Panc1 (cell line): ENCODE results near the gene PKD1L1. TPM values are rescaled to one million over a fixed set of nuclear protein-coding genes. Genes with fewer than 3 reads are reported as not detected.
"Not testable (repeated sequence)": the region's sequence is repeated elsewhere in the genome, so short reads cannot be mapped to it uniquely, and the experiment has no call there.

Source experiments
- ATAC-seq: fragments of 200-7000 bp; cut with Tn5 transposase; 2 replicates; pipeline ENCODE4 v1.9.1; 2020; ENCODE audit warnings: mild to moderate bottlenecking, moderate library complexity
- BruUV-seq: library from RNA; stranded (reverse); fragments of 400-500 nt; replicated peaks from 2 replicates; lab custom pipeline; 2021; lab: Mats Ljungman, UMichigan
- CTCF ChIA-PET: fragments of 300-600 bp; sonication (Branson Sonifier 250); formaldehyde crosslinking; loops from one replicate; lab custom pipeline; 2022; ENCODE audit warnings: antibody characterized with exemption; lab: Charles Lee
- POLR2A ChIA-PET: fragments of 300-600 bp; sonication (Branson Sonifier 250); formaldehyde crosslinking; loops from one replicate; lab custom pipeline; 2022; ENCODE audit warnings: antibody characterized with exemption; lab: Charles Lee
- DNase-seq: peaks from one replicate; pipeline ENCODE4 v3.0.0-alpha.2; 2010; ENCODE audit warnings: low read depth, low spot score
- H3K27ac ChIP-seq: 2 replicates; pipeline ENCODE4 v1.5.1; 2011; ENCODE audit warnings: mild to moderate bottlenecking, low read length, inconsistent platforms
- H3K27me3 ChIP-seq: fragments of 200-500 bp; sonication (Bioruptor generic); 2 replicates; pipeline ENCODE4 v1.6.0; 2014; ENCODE audit warnings: low read length, inconsistent platforms; ENCODE audit not compliant: control insufficient read depth, insufficient read depth
- H3K36me3 ChIP-seq: fragments of 200-500 bp; sonication (Bioruptor generic); 2 replicates; pipeline ENCODE4 v1.5.1; 2014; ENCODE audit warnings: inconsistent platforms, mild to moderate bottlenecking, low read length, moderate library complexity; ENCODE audit not compliant: control insufficient read depth, insufficient read depth
- H3K4me1 ChIP-seq: 2 replicates; pipeline ENCODE4 v1.5.1; 2011; ENCODE audit warnings: inconsistent platforms, mild to moderate bottlenecking, low read length, moderate library complexity; ENCODE audit not compliant: control insufficient read depth, insufficient read depth
- H3K4me3 ChIP-seq, 2 experiments: 2 replicates each; pipeline ENCODE4 v1.5.1; 2011 to 2012; ENCODE audit warnings: low read depth in 2 of 2, low read length in 2 of 2, mild to moderate bottlenecking in 2 of 2, inconsistent platforms in 1 of 2, moderate library complexity in 1 of 2
- H3K9me3 ChIP-seq: fragments of 200-500 bp; sonication (Bioruptor generic); 2 replicates; pipeline ENCODE4 v1.5.1; 2014; ENCODE audit warnings: low read depth, mild to moderate bottlenecking, inconsistent platforms, low read length, moderate library complexity; ENCODE audit not compliant: control insufficient read depth, insufficient read depth
- POLR2AphosphoS5 ChIP-seq: IDR thresholded peaks from 2 replicates; pipeline ENCODE4 v1.6.1; 2012; ENCODE audit warnings: mild to moderate bottlenecking, low read depth, low read length, moderate library complexity
- REST ChIP-seq, 2 experiments: IDR thresholded peaks; 2 replicates each; pipeline ENCODE4 v1.6.1; 2011 to 2012; ENCODE audit warnings: low read depth in 2 of 2, control low read depth in 1 of 2, low read length in 1 of 2, mild to moderate bottlenecking in 1 of 2, moderate library complexity in 1 of 2; ENCODE audit not compliant: insufficient read depth in 1 of 2
- SIN3A ChIP-seq: IDR thresholded peaks from 2 replicates; pipeline ENCODE4 v1.6.1; 2012; ENCODE audit warnings: low read depth, mild to moderate bottlenecking, low read length, moderate library complexity, borderline replicate concordance; ENCODE audit not compliant: insufficient read depth
- TCF7L2 ChIP-seq: IDR thresholded peaks from 2 replicates; pipeline ENCODE4 v1.6.1; 2011; ENCODE audit warnings: mild to moderate bottlenecking, low read depth, low read length, inconsistent platforms
- in situ Hi-C: cut with HindIII; loops from 2 replicates; pipeline ENCODE4 v1.10.0; 2016; ENCODE audit warnings: low sequenced_read_pairs, low pct_unique_long_range_greater_than_20kb
- intact Hi-C: fragments of 100-400 bp; cut with micrococcal nuclease; formaldehyde crosslinking; loops from one replicate; pipeline ENCODE4 v1.10.0; 2022; ENCODE audit not compliant: unreplicated experiment
- total RNA-seq: library from RNA; stranded (reverse); gene quantifications from one replicate; pipeline ENCODE4 v1.2.1, GENCODE V29; 2021; ENCODE audit not compliant: unreplicated experiment
- TF ChIP-seq, protein P1 (sequence below): fragments of 450-650 bp; IDR thresholded peaks from 2 replicates; pipeline ENCODE4 v1.5.1; 2017; ENCODE audit warnings: mild to moderate bottlenecking

Gene PKD1L1
- total RNA-seq, 1 experiment from 2014 or later = 2.2 TPM

GRCh38 chr7:47931005-47932004, 17.0 kb downstream of the PKD1L1 start:
- H3K4me3 ChIP-seq = no peak overlapping the region
- TF ChIP-seq SIN3A = no peak
- TF ChIP-seq POLR2AphosphoS5 = no peak
- TF ChIP-seq, protein P1, sequence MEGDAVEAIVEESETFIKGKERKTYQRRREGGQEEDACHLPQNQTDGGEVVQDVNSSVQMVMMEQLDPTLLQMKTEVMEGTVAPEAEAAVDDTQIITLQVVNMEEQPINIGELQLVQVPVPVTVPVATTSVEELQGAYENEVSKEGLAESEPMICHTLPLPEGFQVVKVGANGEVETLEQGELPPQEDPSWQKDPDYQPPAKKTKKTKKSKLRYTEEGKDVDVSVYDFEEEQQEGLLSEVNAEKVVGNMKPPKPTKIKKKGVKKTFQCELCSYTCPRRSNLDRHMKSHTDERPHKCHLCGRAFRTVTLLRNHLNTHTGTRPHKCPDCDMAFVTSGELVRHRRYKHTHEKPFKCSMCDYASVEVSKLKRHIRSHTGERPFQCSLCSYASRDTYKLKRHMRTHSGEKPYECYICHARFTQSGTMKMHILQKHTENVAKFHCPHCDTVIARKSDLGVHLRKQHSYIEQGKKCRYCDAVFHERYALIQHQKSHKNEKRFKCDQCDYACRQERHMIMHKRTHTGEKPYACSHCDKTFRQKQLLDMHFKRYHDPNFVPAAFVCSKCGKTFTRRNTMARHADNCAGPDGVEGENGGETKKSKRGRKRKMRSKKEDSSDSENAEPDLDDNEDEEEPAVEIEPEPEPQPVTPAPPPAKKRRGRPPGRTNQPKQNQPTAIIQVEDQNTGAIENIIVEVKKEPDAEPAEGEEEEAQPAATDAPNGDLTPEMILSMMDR = no peak
- TF ChIP-seq REST (IDR thresholded peaks at IDR 0.05; ENCODE audit: insufficient read depth in 1 of 2, low read depth in 2 of 2, low read length in 1 of 2) = no peak
- TF ChIP-seq TCF7L2 = no peak
- no peaks in the 10 kb centered on the region for H3K9me3 ChIP-seq
- ATAC-seq (peak; percentile 22; the same call in 1 of the 2 replicates), DNase-seq (no peak)
- peaks cover 7% of the 10 kb centered on the region for H3K4me1 ChIP-seq
- intact Hi-C loops = no loop called here
- in situ Hi-C loops = no loop called here
- ChIA-PET CTCF (no interaction called here), POLR2A (no interaction called here)
- no peaks in the 10 kb centered on the region for H3K27me3 ChIP-seq
- BruUV-seq = no TSS peak
- peak overlapping the region; percentile 48; the same call in 1 of the 2 replicates for H3K27ac ChIP-seq
- H3K36me3 ChIP-seq = no peaks in the 10 kb centered on the region

- Histone ChIP-seq H3K9me3 (no peaks in the 10 kb centered on the region), H3K4me1 (no peaks in the 10 kb centered on the region), H3K36me3 (no peaks in the 10 kb centered on the region), H3K27me3 (no peaks in the 10 kb centered on the region), H3K27ac (no peak overlapping the region), H3K4me3 (no peak overlapping the region)
- TF ChIP-seq, protein P1 = no peak
- TF ChIP-seq POLR2AphosphoS5 (no peak), TCF7L2 (no peak), SIN3A (no peak), REST (IDR thresholded peaks at IDR 0.05; ENCODE audit: insufficient read depth in 1 of 2, low read depth in 2 of 2, low read length in 1 of 2) (no peak)
- no peak for DNase-seq
- ChIA-PET POLR2A (no interaction called here), CTCF (no interaction called here)
- in situ Hi-C loops (no loop called here), intact Hi-C loops (no loop called here)
- no TSS peak for BruUV-seq
- ATAC-seq = no peak
Measured at GRCh38 chr7:47924266-47924665, 24.0 kb downstream of the PKD1L1 start.

- not testable (repeated sequence) for DNase-seq
Measured at GRCh38 chr7:47923081-47923875, 25.0 kb downstream of the PKD1L1 start.

More at GRCh38 chr7:47923081-47923875, 25.0 kb downstream of the PKD1L1 start:
- POLR2A ChIA-PET, in situ Hi-C loops, H3K27ac ChIP-seq, H3K9me3 ChIP-seq, H3K4me1 ChIP-seq, H3K27me3 ChIP-seq, CTCF ChIA-PET, BruUV-seq, H3K36me3 ChIP-seq, ATAC-seq, intact Hi-C loops, H3K4me3 ChIP-seq: not testable (repeated sequence)
